ENCODE measurements around the gene NOP16.

The NOP16 gene

DNA sequence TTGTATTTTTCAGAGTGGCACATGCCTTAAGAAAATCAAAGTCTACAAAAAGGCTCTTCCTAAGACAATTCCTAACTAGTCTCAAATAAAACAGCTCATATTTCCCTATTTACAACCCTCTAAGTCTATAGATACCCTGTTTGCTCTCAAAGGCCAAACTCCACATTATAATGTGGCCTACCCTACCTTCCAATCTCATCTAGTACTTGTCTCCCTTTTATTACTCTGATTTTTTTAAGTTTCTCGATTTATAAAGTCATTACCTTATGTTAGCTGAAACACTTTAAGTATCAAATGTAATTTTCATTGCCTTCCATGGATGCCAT is 46.3 kb downstream of the NOP16 start:
- no peak for DNase-seq (ENCODE audit: low read depth)
- TF ChIP-seq, protein P1, sequence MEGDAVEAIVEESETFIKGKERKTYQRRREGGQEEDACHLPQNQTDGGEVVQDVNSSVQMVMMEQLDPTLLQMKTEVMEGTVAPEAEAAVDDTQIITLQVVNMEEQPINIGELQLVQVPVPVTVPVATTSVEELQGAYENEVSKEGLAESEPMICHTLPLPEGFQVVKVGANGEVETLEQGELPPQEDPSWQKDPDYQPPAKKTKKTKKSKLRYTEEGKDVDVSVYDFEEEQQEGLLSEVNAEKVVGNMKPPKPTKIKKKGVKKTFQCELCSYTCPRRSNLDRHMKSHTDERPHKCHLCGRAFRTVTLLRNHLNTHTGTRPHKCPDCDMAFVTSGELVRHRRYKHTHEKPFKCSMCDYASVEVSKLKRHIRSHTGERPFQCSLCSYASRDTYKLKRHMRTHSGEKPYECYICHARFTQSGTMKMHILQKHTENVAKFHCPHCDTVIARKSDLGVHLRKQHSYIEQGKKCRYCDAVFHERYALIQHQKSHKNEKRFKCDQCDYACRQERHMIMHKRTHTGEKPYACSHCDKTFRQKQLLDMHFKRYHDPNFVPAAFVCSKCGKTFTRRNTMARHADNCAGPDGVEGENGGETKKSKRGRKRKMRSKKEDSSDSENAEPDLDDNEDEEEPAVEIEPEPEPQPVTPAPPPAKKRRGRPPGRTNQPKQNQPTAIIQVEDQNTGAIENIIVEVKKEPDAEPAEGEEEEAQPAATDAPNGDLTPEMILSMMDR (conservative IDR thresholded peaks at IDR 0.05; ENCODE audit: low read length), result no peak
- no peak overlapping the region for H3K4me3 ChIP-seq (ENCODE audit: low read length)

DNA sequence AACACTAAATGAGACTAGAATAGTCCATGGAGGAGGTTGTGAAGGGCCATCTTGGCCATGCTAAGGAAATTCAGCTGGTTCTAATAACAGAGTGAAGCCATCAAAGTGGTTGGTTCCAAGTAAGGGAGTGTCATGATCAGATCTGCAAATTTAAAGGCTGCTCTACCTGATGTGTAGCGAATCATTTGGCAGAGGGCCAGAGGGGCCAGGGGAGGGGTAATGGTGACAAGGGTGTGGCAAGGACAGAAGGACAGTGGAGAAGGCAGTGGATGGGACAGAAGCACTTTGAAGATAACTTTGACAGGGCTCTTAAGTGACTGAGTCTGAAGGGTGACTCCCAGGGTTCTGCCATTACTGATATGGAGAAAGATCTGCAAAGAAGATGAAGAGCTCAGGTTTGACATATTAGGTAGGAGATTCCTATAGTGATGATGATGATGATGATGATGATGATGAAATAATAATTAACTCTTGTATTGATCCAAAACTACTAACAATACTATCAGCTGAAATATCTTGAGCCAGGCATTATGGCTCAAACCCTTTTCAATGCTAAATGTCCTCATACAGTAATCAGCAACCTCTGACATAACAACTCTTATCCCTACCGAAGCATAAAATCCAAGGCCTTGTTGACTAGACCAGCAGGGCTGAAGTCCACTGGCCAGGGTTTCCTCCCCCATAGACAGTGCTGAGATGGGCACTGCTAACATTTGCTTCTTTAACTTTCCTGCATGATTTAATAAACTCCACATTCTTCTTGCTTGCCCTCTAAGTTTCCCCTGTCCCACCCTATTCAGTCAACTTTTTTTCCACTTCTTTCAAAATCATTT is 46.9 kb downstream of the NOP16 start:
- TF ChIP-seq, protein P1 (conservative IDR thresholded peaks at IDR 0.05; ENCODE audit: low read length), result no peak
- H3K4me3 ChIP-seq (ENCODE audit: low read length), result no peak overlapping the region
- no peak for DNase-seq (ENCODE audit: low read depth)

DNA sequence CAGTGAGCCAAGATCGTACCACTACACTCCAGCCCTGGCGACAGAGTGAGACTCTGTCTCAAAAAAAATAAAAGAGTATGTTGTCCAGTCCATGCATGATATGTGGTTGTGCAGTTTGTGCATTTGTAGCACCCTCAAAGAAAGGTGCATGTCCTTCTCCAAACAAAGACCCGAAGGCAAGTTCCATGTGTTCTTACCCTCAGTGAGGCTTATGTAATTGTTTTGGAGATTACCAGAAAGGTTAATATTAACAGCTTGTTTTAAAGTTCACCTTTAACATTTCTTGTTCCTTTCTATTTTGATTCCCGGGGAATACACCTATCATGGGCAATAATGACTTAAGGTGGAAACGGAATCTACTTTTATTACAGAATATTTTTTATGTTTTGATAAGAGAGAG is 49.1 kb downstream of the NOP16 start:
- DNase-seq (ENCODE audit: low read depth), result no peak
- no peak overlapping the region for H3K4me3 ChIP-seq (ENCODE audit: low read length)
- TF ChIP-seq, protein P1 (conservative IDR thresholded peaks at IDR 0.05; ENCODE audit: low read length), result no peak

DNA sequence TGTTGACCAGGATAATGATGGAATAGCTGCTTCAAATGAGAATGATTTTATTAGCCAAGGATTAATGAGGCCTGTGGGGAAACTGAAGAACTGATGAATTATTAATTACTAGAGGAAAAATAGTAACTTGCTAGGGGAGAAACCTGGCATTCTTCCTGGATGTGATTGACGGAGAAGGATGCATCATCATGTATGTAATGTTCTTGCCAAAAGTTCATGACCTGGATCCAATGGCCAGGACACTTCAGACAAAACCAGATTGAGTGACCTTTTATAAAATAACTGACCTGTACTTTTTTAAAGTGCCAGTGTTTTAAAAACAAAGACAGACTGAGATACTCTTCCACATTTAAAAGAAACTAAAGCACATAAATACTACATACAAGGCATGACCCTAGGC is 50.5 kb downstream of the NOP16 start:
- H3K4me3 ChIP-seq (ENCODE audit: low read length), result no peak overlapping the region
- TF ChIP-seq, protein P1 (conservative IDR thresholded peaks at IDR 0.05; ENCODE audit: low read length), result no peak
- no peak for DNase-seq (ENCODE audit: low read depth)

DNA sequence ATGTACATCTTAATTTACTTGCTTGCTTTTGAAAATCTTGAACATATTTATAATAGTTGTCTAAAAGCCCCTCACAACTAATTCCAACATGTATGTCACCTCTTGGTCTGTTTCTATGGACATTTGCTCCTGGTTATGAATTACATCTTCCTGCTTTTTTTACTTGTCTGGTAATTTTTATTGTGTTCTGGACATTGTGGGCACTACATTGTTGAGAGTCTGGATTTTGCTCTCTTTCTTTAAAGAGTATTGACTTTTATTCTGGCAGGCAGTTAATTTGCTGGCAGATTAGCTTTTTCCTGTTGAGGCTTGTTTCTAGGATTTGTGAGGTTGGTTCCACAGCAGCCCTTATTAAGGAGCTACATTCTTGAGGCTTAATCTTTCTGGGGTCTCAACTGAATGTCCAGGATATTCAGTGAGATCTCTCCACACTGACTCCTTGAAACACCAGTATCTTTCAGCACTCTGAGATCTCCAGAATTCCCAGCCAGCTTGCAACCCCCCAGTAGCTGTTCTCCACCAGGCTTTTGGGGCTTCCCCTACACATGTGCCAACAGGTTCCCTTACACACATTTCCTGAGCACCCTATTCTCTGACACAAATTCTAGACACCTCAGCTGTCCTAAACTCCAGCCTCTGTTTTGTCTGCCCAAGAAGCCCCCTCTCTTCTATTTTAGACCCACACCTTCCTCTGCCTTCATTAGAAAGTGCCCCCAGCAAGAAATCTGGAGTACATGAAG is 54.2 kb downstream of the NOP16 start:
- H3K4me3 ChIP-seq (ENCODE audit: low read length), result no peak overlapping the region
- TF ChIP-seq, protein P1 (conservative IDR thresholded peaks at IDR 0.05; ENCODE audit: low read length), result no peak
- no peak for DNase-seq (ENCODE audit: low read depth)
